IMR-90 (cell line): ENCODE results near the gene ADGRA3.

Experiments used
- BHLHE40 ChIP-seq: fragments of 150-350 bp; IDR thresholded peaks from 2 replicates; pipeline ENCODE4 v1.6.1; 2016; ENCODE audit warnings: mild to moderate bottlenecking, low read depth, low read length
- CEBPB ChIP-seq: IDR thresholded peaks from 2 replicates; pipeline ENCODE4 v1.6.1; 2012; ENCODE audit warnings: low read depth, low read length, improper control_type of control experiment
- CTCF ChIP-seq: conservative IDR thresholded peaks from 2 replicates; pipeline ENCODE4 v1.5.1; 2012; ENCODE audit warnings: mild to moderate bottlenecking, low read depth, low read length, improper control_type of control experiment
- FOS ChIP-seq: fragments of 150-350 bp; IDR thresholded peaks from 2 replicates; pipeline ENCODE4 v1.6.1; 2016; ENCODE audit warnings: low read depth, low read length
- MXI1 ChIP-seq: IDR thresholded peaks from 2 replicates; pipeline ENCODE4 v1.6.1; 2012; ENCODE audit warnings: low read depth, mild to moderate bottlenecking, low read length, moderate library complexity, borderline replicate concordance
- POLR2A ChIP-seq: IDR thresholded peaks from 2 replicates; pipeline ENCODE4 v1.6.1; 2012; ENCODE audit warnings: mild to moderate bottlenecking, low read depth, low read length
- RAD21 ChIP-seq: IDR thresholded peaks from 2 replicates; pipeline ENCODE4 v1.6.1; 2012; ENCODE audit warnings: low read length, improper control_type of control experiment
- RCOR1 ChIP-seq: IDR thresholded peaks from 2 replicates; pipeline ENCODE4 v1.6.1; 2012; ENCODE audit warnings: mild to moderate bottlenecking, low read length, improper control_type of control experiment; ENCODE audit not compliant: insufficient replicate concordance
- RFX5 ChIP-seq: IDR thresholded peaks from 2 replicates; pipeline ENCODE4 v1.8.0; 2012; ENCODE audit warnings: low read depth, mild to moderate bottlenecking, low read length, moderate library complexity
- SMC3 ChIP-seq: fragments of 150-350 bp; IDR thresholded peaks from 2 replicates; pipeline ENCODE4 v1.6.1; 2016; ENCODE audit warnings: low read depth, mild to moderate bottlenecking, antibody characterized with exemption, low read length, moderate library complexity
- TF ChIP-seq, protein P1 (sequence below): fragments of 150-350 bp; IDR thresholded peaks from 2 replicates; pipeline ENCODE4 v1.6.1; 2017; ENCODE audit warnings: mild to moderate bottlenecking, antibody characterized with exemption, low read length, low read depth
- TF ChIP-seq, protein P2 (sequence below): fragments of 150-350 bp; IDR thresholded peaks from 2 replicates; pipeline ENCODE4 v1.6.1; 2016; ENCODE audit warnings: low read depth, mild to moderate bottlenecking, low read length, moderate library complexity, borderline replicate concordance

GRCh38 chr4:22551550-22551949 is 35.7 kb upstream of the ADGRA3 start:
- TF ChIP-seq BHLHE40 (no peak), CTCF (no peak), RAD21 (no peak), POLR2A (no peak), RFX5 (no peak), MXI1 (no peak), FOS (no peak), CEBPB (no peak), RCOR1 (no peak), SMC3 (no peak)
- TF ChIP-seq, protein P1, sequence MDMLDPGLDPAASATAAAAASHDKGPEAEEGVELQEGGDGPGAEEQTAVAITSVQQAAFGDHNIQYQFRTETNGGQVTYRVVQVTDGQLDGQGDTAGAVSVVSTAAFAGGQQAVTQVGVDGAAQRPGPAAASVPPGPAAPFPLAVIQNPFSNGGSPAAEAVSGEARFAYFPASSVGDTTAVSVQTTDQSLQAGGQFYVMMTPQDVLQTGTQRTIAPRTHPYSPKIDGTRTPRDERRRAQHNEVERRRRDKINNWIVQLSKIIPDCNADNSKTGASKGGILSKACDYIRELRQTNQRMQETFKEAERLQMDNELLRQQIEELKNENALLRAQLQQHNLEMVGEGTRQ: no peak
- TF ChIP-seq, protein P2, sequence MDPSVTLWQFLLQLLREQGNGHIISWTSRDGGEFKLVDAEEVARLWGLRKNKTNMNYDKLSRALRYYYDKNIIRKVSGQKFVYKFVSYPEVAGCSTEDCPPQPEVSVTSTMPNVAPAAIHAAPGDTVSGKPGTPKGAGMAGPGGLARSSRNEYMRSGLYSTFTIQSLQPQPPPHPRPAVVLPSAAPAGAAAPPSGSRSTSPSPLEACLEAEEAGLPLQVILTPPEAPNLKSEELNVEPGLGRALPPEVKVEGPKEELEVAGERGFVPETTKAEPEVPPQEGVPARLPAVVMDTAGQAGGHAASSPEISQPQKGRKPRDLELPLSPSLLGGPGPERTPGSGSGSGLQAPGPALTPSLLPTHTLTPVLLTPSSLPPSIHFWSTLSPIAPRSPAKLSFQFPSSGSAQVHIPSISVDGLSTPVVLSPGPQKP: no peak
